Posterior vena cava (tissue), 2 donors: ENCODE results near the gene MLN. TPM values are rescaled to one million over a fixed set of nuclear protein-coding genes. Genes with fewer than 3 reads are reported as not detected.

ENCODE experiments used
- DNase-seq: peaks from one replicate; pipeline ENCODE4 v3.0.0-alpha.2; 2020; ENCODE audit warnings: low spot score
- intact Hi-C, 2 donors: fragments of 100-400 bp; cut with DNase I; formaldehyde crosslinking; loops; one replicate each; pipeline versions ENCODE4 v1.14.1 to v1.14.2; 2022 to 2023
- total RNA-seq, 2 donors: library from RNA; stranded (reverse); fragmentation: NEBNext Ultra II Directional; extraction: Animal tissue kit (Norgen Biotek cat#: 25700); gene quantifications; one replicate each; pipeline ENCODE4 v1.2.1, GENCODE V29; 2021
- donor health status: DM: yes; HTN: yes; CAD: no.
- donor health status: DM: yes; HTN: yes; CAD: no.

MLN gene
- total RNA-seq, 2 donors from 2014 or later = not detected

DNA sequence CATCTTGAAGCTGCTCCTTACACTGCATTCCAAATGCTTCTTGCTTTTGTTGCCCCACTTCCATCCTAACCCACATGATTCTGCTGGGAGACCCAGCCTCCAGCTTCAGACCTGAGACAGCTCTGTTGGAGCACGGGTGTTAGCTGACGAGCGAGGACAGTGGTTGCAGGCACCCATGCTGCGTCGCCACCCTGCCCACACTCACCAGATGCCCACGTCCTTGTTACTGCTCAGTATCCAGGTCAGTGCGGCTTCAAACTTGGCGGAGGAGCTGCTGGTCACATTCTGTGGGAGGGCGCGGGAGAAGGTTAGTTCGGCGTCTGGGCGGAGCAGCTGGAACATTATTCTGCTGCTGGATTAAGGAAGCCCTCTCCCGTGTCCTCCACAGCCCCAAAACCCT, 23.9 kb downstream of the MLN start:
- DNase-seq = no peak
- intact Hi-C loops = loop anchor here (5.0 to 10.0 kb wide), 3 partner anchors 245 to 1907 kb away; partner anchors contain the start of gene FKBP5 (in 1 of the 2)

DNA sequence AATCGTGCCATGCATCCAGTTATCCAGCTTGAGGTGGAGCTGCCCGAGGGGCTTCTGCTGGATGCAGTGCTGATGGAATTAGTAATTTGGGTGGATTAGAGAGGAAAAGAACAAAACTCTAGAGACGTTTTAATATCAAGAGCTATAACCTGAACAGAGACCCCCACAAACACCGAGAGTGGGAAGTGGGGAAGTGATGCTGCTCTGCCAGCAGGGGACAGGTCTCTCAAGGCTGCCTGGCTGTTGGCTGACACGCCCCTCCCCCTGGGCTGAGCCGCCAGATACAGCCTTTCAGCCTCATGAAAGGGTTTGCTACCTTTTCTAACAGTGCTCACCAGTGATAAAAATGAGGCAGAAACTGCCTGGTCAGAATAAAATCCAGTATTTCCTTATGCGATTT, 24.5 kb downstream of the MLN start:
- intact Hi-C loops = loop anchor here in 1 of 2 donors (10.0 kb wide), 2 partner anchors 246 to 936 kb away; no protein-coding TSS in a partner anchor
- DNase-seq = no peak

DNA sequence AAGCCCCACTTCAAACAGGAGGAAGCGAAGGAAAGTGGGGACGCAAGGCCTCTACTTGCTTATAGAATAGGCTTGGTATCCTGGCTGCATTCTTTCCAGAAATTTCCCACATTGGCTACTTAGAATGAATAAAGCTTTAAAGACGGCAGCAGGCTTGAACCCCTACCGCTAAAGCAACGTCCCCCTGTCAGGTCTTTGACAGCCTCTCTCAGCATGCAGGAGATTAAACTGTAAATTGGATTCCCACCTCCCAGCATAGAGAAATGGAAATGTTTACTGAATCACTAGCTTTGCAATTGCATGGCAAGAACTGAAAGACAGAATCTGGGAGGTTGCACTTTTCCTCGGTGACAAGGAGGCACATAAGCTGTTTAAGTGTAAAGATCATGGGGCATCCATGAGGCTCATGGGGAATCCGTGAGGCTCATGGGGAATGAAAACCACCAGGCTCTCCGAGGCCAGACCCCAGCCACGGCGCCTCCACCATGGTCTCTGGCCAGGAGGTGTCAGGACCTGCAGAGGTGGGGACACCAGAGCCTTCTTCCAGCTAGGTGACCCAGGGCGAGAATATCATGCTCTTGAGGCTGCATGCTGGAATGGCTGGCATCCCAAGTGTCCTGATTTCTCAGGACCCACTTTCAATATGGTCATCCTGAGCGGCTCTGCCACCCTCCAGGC, 25.2 kb downstream of the MLN start:
- intact Hi-C loops = loop anchor here in 1 of 2 donors (10.0 kb wide), 2 partner anchors 246 to 936 kb away; no protein-coding TSS in a partner anchor
- no peak for DNase-seq

GRCh38 chr6:33777398-33778388, 26.1 kb downstream of the MLN start:
- DNase-seq = no peak
- intact Hi-C loops = loop anchor here in 1 of 2 donors (1.0 to 10.0 kb wide), 3 partner anchors 25 to 937 kb away; no protein-coding TSS in a partner anchor

DNA sequence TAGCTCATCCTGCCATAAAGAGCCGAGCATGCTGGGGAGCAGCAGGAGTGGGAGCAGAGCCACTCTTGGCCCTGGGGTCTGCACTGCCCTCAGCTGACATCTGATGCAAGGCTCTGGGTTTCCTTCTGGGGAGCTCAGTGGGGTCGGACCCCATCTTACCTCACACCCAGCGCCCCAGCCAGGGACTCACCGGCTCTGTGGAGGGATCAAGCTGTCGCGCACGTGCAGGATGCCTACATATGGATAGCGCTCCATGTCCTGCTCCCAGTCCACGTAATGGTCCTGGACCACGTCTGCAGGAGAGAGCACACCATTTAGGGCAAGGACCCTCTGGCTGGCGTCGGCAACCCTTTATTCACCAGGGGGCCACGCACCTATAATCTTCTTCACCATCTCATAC, 27.0 kb downstream of the MLN start:
- intact Hi-C loops = loop anchor here in 1 of 2 donors (1.0 to 10.0 kb wide), 3 partner anchors 24 to 938 kb away; no protein-coding TSS in a partner anchor
- DNase-seq = no peak

- intact Hi-C loops = loop anchor here in 1 of 2 donors (10.0 kb wide), 2 partner anchors 249 to 939 kb away; no protein-coding TSS in a partner anchor
- DNase-seq = no peak
Measured at GRCh38 chr6:33776186-33776585, 27.6 kb downstream of the MLN start.

DNA sequence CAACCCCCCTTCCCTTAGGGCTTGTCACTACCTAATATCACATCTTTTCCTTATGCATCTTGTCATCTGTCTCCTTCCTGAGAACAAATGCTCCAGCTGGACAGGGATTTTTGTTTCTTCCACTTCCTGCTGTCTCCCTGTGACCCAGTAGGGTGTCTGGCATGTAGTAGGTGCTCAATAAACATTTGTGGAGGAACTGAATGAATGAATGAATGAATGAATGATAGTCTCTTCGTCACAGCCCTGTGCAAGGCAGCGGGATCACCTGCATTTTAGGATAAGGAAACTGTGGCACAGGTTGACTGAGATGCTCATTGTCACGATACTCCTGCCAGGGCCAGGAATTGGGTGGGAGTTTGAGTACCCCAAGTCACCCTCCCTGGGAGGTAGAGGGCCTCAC, 29.0 kb downstream of the MLN start:
- intact Hi-C loops = loop anchor here (1.0 to 10.0 kb wide), 5 partner anchors 32 to 940 kb away; no protein-coding TSS in a partner anchor
- no peak for DNase-seq

GRCh38 chr6:33772902-33773472, 30.8 kb downstream of the MLN start:
- intact Hi-C loops = loop anchor here (5.0 to 10.0 kb wide), 4 partner anchors 252 to 942 kb away; no protein-coding TSS in a partner anchor
- DNase-seq = no peak

DNA sequence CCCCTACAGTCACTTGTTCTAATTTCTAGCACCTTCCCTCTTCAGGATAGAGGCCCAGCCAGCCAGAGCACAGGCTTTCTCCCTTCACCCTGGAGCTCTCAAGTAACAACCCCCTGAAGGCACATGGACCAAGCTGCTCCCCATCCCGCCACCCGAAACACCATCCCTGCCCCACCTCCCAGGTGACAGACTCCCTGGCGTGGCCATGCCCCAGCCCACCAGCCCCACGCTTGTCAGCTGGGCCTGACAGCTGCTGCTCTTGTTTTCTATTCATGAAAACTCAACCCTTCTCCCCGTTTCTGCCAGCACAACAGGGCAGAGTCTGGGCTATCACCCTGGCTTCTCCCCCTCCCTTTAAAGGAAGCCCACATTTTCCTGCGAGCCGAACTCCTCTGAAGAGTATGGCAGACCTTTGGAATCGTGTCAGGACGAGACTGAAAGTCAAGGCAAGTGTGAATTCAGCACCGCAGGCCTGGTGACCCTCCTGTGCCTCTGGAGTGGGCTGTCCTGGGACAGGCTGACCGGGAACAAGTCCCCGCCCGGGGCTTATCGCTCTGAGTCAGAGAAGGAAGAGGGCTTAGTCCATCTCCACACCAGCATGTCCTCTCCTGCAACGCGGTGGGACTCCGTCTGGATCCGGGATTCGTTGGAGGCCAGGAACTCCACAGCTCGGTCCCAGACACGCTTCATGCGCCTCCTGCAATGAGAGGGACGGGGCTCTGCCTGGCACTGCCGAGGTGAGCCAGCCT, 31.5 kb downstream of the MLN start:
- no peak for DNase-seq
- intact Hi-C loops = loop anchor here (5.0 to 10.0 kb wide), 4 partner anchors 253 to 943 kb away; no protein-coding TSS in a partner anchor

DNA sequence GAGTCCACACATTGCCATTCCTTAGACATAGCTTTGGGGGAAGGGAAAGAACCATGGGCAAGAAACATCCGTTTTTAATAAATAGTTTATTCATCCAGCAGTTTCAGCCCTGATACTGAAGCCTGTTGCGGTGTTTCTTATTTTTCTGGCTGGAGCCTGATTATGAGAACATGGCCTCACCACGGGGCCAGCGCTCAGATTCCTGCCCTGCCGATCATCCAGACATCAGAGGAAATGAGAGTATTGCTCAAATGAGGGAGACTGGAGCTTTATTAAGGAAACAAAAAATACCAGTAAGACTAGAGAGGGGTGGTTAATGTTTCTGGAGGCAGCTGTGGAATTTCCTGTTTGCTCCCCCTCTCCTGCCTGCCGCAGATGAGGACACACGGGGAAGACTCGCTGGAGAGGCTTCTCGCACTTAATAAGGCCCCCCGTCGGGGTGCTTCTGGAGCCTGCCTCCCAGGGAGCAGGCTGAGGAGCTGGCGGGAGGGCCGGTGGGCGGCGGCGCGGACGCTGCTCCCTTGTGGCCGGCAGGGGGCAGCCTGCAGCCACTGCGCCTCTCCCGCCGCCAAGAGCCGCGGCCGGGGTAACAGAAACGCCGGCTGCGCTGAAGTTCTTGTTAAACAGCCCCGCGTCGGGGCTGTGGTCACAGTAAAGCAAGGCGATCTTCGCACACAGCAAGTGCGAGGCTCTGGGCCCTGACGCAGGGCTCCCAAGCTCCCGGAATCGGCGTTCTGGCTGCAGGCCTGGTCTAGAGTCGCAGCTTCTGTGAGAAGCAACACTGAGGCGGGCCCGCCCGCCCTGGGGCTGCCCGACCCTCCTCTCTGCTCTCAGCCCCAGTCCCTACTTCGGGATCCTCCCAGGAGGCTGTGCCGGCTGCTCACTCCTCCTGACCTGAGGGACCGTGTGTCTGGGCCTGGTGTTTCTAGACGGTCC, 32.4 kb downstream of the MLN start:
- intact Hi-C loops = loop anchor here (5.0 to 10.0 kb wide), 4 partner anchors 253 to 943 kb away; no protein-coding TSS in a partner anchor

GRCh38 chr6:33770833-33771145, 33.0 kb downstream of the MLN start:
- intact Hi-C loops = loop anchor here (5.0 to 10.0 kb wide), 4 partner anchors 254 to 944 kb away; no protein-coding TSS in a partner anchor
- no peak for DNase-seq

More for the DNA sequence above, 32.4 kb downstream of the MLN start:
- DNase-seq = peak; percentile 91

DNA sequence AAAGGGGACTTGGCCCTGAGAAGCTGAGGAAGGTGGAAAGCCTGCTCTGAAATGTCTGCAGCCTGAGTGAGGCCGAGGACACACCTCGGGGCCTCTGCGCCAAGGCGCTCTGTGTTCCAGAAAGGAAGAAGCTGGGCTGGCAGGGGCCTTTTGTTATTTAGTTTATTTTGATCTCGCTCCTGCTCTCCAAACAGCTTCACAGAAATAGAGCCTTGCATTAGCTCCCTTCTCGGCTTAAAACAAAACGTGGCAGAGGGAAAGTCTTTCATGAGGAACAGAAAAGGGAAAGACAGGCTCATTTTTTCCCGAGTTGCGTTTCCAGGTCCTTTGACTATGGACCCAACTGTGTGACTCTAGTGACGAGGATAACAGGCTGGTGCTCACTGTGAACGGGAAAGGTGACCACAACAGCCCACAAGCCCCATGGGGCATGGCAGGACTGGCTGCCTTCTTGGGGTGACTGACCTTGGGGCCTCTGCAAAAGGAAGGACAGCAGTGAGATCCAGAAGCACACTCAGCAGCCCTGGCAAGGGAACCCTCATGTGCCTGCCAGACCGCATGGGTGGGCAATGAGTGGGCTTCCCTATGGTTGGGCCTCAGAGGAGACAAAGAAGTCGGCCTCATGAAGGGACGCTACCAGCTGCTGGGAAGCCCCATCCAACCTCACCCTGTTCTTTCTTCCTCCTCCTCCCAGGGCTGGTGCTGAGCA, 33.5 kb downstream of the MLN start:
- intact Hi-C loops = loop anchor here (5.0 to 10.0 kb wide), 4 partner anchors 255 to 945 kb away; no protein-coding TSS in a partner anchor
- DNase-seq = no peak

DNA sequence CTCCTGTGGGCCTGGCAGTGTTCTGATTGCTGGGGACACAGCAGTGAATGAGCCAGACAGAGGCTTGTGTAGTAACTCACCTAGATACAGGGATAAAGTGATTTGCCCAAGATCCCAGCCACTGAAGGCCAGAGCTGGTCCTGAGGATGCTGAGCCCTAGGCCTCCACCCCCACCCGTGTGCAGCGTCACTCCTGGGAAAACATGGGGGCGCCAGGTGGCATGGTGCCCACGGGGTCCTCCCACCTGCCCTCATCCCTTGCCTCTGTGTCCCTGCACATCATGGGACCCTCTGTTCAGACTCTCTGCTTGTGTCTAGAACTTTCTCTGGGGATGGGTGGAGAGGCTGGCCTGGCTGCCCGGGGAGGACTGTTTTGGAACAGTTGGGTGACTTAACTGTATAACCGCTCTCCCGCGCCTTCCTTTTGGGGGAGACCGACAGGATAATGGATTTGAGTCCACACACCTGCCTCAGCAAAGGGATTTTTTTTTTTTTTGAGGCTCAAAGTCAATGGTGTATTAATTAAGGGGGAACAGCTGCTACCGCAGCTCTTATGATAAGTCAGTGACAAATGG, 34.5 kb downstream of the MLN start:
- intact Hi-C loops = loop anchor here in 1 of 2 donors (10.0 kb wide), 1 partner anchor 385 kb away; no protein-coding TSS in a partner anchor
- DNase-seq = no peak

DNA sequence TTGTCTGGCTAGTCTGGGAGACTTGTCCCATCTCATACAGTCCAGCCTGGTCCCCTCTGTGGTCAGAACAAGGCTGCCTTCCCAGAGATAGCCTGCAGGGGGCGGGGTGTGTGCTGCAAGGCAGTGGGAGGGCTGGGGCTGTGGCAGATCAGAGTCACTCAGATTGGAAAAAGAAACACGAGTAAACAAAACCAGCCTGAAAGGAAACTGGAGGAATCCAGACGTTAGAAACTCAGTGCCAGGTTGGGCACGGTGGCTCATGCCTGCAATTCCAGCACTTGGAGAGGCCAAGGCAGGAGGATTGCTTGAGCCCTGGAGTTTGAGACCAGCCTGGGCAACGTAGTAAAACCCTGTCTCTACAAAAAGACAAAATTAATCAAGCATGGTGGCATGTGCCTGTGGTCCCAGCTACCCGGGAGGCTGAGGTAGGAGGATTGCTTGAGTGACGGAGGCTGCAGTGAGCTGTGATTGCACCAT, 35.1 kb downstream of the MLN start:
- intact Hi-C loops = loop anchor here in 1 of 2 donors (10.0 kb wide), 1 partner anchor 386 kb away; no protein-coding TSS in a partner anchor
- DNase-seq = peak; percentile 93

DNA sequence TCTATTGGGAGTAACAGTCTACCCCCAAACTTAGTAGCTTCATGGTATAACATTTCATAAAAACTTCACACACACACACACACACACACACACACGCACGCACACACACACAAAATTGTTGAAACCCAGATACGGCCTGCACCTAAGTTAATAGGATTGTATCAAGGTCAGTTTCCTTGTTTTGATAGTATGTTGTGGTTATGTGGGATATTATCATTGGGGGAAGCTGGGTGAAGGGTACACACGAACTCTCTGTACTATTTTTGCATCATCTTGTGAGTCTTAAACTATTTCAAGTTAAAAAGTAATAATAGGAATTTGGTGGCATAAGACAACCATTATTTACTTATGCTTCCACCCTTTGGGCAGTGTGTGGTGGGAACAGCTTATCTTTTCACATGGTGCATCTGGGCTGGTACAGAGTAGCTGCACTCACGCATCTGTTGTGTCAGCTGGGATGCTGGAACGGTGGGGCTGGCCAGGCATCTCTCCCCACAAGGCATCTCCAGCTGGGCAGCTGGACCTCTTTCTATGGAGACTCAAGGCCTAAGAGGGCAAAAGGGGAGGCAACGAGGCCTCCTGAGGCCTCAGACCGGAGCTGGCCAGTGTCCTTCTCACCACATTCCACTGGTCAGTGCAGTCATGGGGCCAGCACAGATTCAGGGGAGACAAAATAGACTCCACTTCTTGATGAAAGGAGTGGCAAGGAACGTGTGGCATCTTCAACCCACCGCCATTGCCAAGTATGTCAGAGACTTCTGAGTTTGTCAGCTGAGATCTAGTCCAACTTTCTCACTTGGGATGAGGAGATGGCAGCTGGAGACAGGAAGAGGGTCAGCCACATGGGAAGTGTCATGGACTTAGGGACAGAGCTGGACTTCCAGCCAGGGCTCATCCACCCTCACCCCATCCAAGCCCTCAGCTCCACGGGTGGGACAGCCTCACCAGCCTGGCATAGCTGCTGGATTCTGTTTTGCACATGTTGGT, 36.6 kb downstream of the MLN start:
- intact Hi-C loops = loop anchor here in 1 of 2 donors (10.0 kb wide), 1 partner anchor 388 kb away; no protein-coding TSS in a partner anchor
- DNase-seq = no peak
